ENCODE results near the gene MRRF.

DNA sequence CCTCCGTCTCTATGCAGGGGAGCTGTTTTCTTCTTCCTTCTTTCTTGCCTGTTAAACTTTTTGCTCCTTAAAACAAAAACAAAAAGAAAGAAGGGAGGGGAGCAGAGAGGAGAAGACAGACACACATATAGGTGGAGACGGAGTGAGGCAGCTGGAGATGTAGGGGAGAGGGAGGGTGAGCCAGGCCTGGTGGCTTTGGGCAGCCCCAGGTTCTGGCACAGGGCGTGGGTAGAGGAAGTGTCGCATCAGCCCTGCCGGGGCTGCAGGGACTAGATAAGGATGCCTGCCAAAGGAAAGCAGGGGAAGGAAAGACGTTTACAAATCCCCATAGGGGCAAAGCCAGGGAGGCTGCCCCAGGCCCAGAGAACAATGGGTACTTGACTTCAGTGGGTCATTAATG is 67.4 kb downstream of the MRRF start:
- TF ChIP-seq EZH2phosphoT487 (IDR thresholded peaks at IDR 0.05; ENCODE audit: insufficient read depth, low read depth) (no peak), EZH2 (IDR thresholded peaks at IDR 0.05; ENCODE audit: insufficient read depth, poor library complexity, severe bottlenecking) (no peak)
